ENCODE measurements around the gene TNS3.

DNA sequence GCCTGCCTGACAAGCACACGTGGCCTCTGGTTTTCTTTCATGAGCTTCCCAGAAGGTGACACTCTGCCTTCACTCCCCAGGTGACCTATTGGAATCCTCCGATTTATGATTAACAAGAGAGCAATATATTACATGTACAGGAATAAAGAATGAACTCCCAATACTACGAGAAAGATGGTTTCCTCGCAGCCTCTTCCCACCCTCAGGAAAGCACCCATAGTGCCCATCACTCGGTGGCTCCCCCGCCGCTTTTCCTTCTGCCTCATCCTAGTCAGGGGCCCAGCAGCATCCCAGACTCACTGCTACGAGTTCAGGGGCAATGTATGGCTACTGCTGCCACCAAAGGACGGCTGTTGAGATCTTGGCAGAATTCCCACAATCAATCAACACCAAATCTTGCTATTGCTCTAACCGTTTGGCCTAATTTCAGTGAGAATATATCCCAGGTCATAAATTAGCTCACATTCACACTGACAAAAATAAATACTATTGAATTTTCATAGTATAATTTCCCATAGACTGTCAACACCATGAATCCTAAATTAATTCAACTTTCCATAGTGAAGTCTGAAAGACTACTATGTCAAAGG is 196.3 kb downstream of the TNS3 start:
- TF ChIP-seq, protein P1, sequence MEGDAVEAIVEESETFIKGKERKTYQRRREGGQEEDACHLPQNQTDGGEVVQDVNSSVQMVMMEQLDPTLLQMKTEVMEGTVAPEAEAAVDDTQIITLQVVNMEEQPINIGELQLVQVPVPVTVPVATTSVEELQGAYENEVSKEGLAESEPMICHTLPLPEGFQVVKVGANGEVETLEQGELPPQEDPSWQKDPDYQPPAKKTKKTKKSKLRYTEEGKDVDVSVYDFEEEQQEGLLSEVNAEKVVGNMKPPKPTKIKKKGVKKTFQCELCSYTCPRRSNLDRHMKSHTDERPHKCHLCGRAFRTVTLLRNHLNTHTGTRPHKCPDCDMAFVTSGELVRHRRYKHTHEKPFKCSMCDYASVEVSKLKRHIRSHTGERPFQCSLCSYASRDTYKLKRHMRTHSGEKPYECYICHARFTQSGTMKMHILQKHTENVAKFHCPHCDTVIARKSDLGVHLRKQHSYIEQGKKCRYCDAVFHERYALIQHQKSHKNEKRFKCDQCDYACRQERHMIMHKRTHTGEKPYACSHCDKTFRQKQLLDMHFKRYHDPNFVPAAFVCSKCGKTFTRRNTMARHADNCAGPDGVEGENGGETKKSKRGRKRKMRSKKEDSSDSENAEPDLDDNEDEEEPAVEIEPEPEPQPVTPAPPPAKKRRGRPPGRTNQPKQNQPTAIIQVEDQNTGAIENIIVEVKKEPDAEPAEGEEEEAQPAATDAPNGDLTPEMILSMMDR (IDR thresholded peaks at IDR 0.05) = no peak
- TF ChIP-seq POLR2A (IDR thresholded peaks at IDR 0.05) = no peak
